Thyroid gland (tissue), 4 donors: ENCODE measurements around the gene DDI1. TPM values are rescaled to one million over a fixed set of nuclear protein-coding genes. Genes with fewer than 3 reads are reported as not detected.
"Not testable (repeated sequence)": the region's sequence is repeated elsewhere in the genome, so short reads cannot be mapped to it uniquely, and the experiment has no call there.

Source experiments
- DNase-seq, 2 donors: peaks; one replicate each; pipeline ENCODE4 v3.0.0-alpha.2; 2019
- H3K27ac ChIP-seq, 3 donors: fragments of 200-600 bp; sonication (generic); 1 replicate in 2 of 3; 2 replicates in 1 of 3; pipeline ENCODE4 v1.5.1; 2016 to 2019; ENCODE audit warnings: mild to moderate bottlenecking in 1 of 3, moderate library complexity in 1 of 3
- H3K27me3 ChIP-seq: fragments of 200-600 bp; sonication (generic); one replicate; pipeline ENCODE4 v1.5.1; 2019
- H3K36me3 ChIP-seq, 2 donors: fragments of 200-600 bp; sonication (generic); one replicate each; pipeline ENCODE4 v1.5.1; 2016 to 2019
- H3K4me1 ChIP-seq, 2 donors: fragments of 200-600 bp; sonication (generic); one replicate each; pipeline ENCODE4 v1.5.1; 2017 to 2019
- H3K4me3 ChIP-seq, 3 donors: fragments of 200-600 bp; sonication (generic); replicated peaks in 1 of 3; 1 replicate in 2 of 3; 2 replicates in 1 of 3; pipeline ENCODE4 v1.5.1; 2016; ENCODE audit warnings: mild to moderate bottlenecking in 1 of 3
- H3K9me3 ChIP-seq: fragments of 200-600 bp; sonication (generic); one replicate; pipeline ENCODE4 v1.5.1; 2017
- CTCF ChIP-seq, 6 experiments: fragments of 200-600 bp in 3 of 6; fragments of 450-650 bp in 3 of 6; sonication (generic) in 3 of 6; IDR thresholded peaks; one replicate each; pipeline ENCODE4 v1.5.1; 2016 to 2019; ENCODE audit warnings: antibody characterized with exemption in 6 of 6, mild to moderate bottlenecking in 2 of 6, inconsistent platforms in 1 of 6, moderate library complexity in 1 of 6
- POLR2A ChIP-seq, 2 donors: fragments of 450-650 bp; IDR thresholded peaks; one replicate each; pipeline ENCODE4 v1.6.1; 2017; ENCODE audit warnings: antibody characterized with exemption in 2 of 2, mild to moderate bottlenecking in 2 of 2, moderate library complexity in 1 of 2
- WGBS, 2 donors: methylation state at CpG; one replicate each; pipeline ENCODE4 v1.1.5; 2017; 5-methylcytosine and 5-hydroxymethylcytosine counted together
- intact Hi-C: fragments of 100-400 bp; cut with DNase I; formaldehyde crosslinking; loops from one replicate; pipeline ENCODE4 v1.15.1; 2023
- total RNA-seq, 4 donors: library from RNA; depleted of rRNA; stranded (reverse); fragments of >200 nt; gene quantifications; one replicate each; pipeline ENCODE4 v1.2.3, GENCODE V29; 2016

The DDI1 gene
- total RNA-seq, 4 donors from 2014 or later = 0.13 TPM; not detected in 3

DNA sequence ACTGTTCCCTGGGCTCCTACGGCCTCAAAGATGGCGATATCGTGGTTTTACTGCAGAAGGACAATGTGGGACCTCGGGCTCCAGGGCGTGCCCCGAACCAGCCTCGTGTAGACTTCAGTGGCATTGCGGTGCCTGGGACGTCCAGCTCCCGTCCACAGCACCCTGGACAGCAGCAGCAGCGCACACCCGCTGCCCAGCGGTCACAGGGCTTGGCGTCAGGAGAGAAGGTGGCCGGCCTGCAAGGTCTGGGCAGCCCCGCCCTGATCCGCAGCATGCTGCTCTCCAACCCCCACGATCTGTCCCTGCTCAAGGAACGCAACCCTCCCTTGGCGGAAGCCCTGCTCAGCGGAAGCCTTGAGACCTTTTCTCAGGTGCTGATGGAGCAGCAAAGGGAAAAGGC, 555 bp downstream of the DDI1 start:
- no peak for DNase-seq
- H3K9me3 ChIP-seq = no peaks in the 10 kb centered on the region
- H3K27me3 ChIP-seq = no peaks in the 10 kb centered on the region
- no peaks in the 10 kb centered on the region for H3K36me3 ChIP-seq
- H3K27ac ChIP-seq = no peak overlapping the region
- 96 to 99% methylated on average over 13 to 21 of the region's 21 CpGs for WGBS, 2 donors
- no peaks in the 10 kb centered on the region for H3K4me1 ChIP-seq
- no peak for TF ChIP-seq CTCF (IDR thresholded peaks at IDR 0.05)
- no peak for TF ChIP-seq POLR2A (IDR thresholded peaks at IDR 0.05)
- no peak overlapping the region for H3K4me3 ChIP-seq
- intact Hi-C loops = no loop called here

DNA sequence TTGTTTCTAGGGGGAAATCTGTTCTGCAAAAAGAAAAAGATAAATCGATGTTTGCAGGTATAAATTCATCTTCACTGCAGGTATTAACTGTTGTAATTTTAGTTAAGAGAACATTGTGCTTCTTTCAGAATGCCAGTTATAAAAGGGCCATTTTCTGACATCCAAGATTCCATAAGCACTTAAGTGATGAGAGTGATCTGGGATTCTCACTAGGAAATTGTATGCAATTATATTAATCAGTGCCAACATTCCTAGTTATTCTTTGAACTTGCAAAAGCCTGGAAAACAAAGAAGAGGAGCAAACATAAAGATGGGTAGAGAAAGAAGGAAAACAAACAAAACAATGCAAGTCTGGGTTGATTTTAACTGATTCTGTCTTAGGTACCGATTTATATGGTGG, 5.4 kb downstream of the DDI1 start:
- intact Hi-C loops = no loop called here
- Histone ChIP-seq H3K4me1 (no peaks in the 10 kb centered on the region), H3K36me3 (no peaks in the 10 kb centered on the region), H3K27ac (no peak overlapping the region), H3K9me3 (no peaks in the 10 kb centered on the region), H3K4me3 (no peak overlapping the region), H3K27me3 (no peaks in the 10 kb centered on the region)
- no peak for DNase-seq
- no peak for TF ChIP-seq CTCF (IDR thresholded peaks at IDR 0.05)
- no peak for TF ChIP-seq POLR2A (IDR thresholded peaks at IDR 0.05)
- 76 to 87% methylated on average over 2 of the region's 2 CpGs for WGBS, 2 donors

- H3K36me3 ChIP-seq = no peaks in the 10 kb centered on the region
- H3K4me1 ChIP-seq = no peaks in the 10 kb centered on the region
- no peaks in the 10 kb centered on the region for H3K9me3 ChIP-seq
- no peak overlapping the region for H3K27ac ChIP-seq
- 71 to 77% methylated on average over 4 of the region's 4 CpGs for WGBS, 2 donors
- H3K27me3 ChIP-seq = no peaks in the 10 kb centered on the region
- TF ChIP-seq POLR2A (IDR thresholded peaks at IDR 0.05) (no peak), CTCF (IDR thresholded peaks at IDR 0.05) (no peak)
- intact Hi-C loops = no loop called here
- no peak for DNase-seq
- H3K4me3 ChIP-seq = no peak overlapping the region
These were observed 6.7 kb downstream of the DDI1 start for GRCh38 chr11:104043142-104043541.

GRCh38 chr11:104043678-104044239, 7.3 kb downstream of the DDI1 start:
- intact Hi-C loops = no loop called here
- Histone ChIP-seq H3K4me1 (no peaks in the 10 kb centered on the region), H3K27ac (no peak overlapping the region), H3K4me3 (no peak overlapping the region), H3K36me3 (no peaks in the 10 kb centered on the region), H3K27me3 (no peaks in the 10 kb centered on the region), H3K9me3 (no peaks in the 10 kb centered on the region)
- no peak for DNase-seq
- WGBS, 2 donors = 90 to 91% methylated on average over 6 of the region's 6 CpGs
- TF ChIP-seq CTCF (IDR thresholded peaks at IDR 0.05) = no peak
- no peak for TF ChIP-seq POLR2A (IDR thresholded peaks at IDR 0.05)

GRCh38 chr11:104046331-104046730, 9.9 kb downstream of the DDI1 start:
- WGBS, 2 donors = 96% methylated on average over 2 of the region's 2 CpGs
- TF ChIP-seq POLR2A (IDR thresholded peaks at IDR 0.05) (no peak), CTCF (IDR thresholded peaks at IDR 0.05) (no peak)
- no peak overlapping the region for H3K27ac ChIP-seq
- no peak overlapping the region for H3K4me3 ChIP-seq
- H3K4me1 ChIP-seq = no peaks in the 10 kb centered on the region
- no peaks in the 10 kb centered on the region for H3K27me3 ChIP-seq
- intact Hi-C loops = no loop called here
- H3K9me3 ChIP-seq = no peaks in the 10 kb centered on the region
- no peak for DNase-seq
- no peaks in the 10 kb centered on the region for H3K36me3 ChIP-seq

DNA sequence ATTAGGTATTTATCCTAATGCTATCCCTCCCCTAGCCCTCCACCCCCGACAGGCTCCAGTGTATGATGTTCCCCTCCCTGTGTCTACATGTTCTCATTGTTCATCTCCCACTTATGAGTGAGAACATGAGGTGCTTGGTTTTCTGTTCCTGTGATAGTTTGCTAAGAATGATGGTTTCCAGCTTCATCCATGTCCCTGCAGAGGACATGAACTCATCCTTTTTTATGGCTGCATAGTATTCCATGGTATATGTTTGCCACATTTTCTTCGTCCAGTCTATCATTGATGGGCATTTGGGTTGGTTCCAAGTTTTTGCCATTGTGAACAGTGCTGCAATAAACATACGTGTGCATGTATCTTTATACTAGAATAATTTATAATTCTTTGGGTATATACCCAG, 10.4 kb downstream of the DDI1 start:
- H3K27me3 ChIP-seq, H3K9me3 ChIP-seq, intact Hi-C loops, H3K4me1 ChIP-seq, H3K4me3 ChIP-seq, H3K27ac ChIP-seq, DNase-seq, H3K36me3 ChIP-seq: not testable (repeated sequence)
- 93 to 100% methylated on average over 3 of the region's 3 CpGs for WGBS, 2 donors
